ENCODE results near the gene KRI1.

GRCh38 chr19:10518444-10519361 is 47.1 kb downstream of the KRI1 start:
- TF ChIP-seq MAX (IDR thresholded peaks at IDR 0.05; ENCODE audit: low read depth), result no peak
- TF ChIP-seq CTCF (IDR thresholded peaks at IDR 0.05), result no peak
- no peak for TF ChIP-seq PBX3 (IDR thresholded peaks at IDR 0.05)
- no peak for TF ChIP-seq RAD21 (IDR thresholded peaks at IDR 0.05; ENCODE audit: low read length)
- TF ChIP-seq POLR2AphosphoS5 (IDR thresholded peaks at IDR 0.05; ENCODE audit: low read depth, low read length), result no peak
- TF ChIP-seq ZBTB33 (IDR thresholded peaks at IDR 0.05; ENCODE audit: borderline replicate concordance, low read depth), result no peak
- no peak for TF ChIP-seq EP300 (IDR thresholded peaks at IDR 0.05; ENCODE audit: borderline replicate concordance in 1 of 2, low read depth in 1 of 2, low read length in 1 of 2)
- TF ChIP-seq FOXM1 (IDR thresholded peaks at IDR 0.05; ENCODE audit: low read depth), result no peak
- TF ChIP-seq ELF1 (IDR thresholded peaks at IDR 0.05), result no peak
- TF ChIP-seq YY1 (IDR thresholded peaks at IDR 0.05; ENCODE audit: low read depth), result no peak
- TF ChIP-seq GABPA (IDR thresholded peaks at IDR 0.05; ENCODE audit: low read depth), result no peak
- TF ChIP-seq RXRA (IDR thresholded peaks at IDR 0.05; ENCODE audit: borderline replicate concordance, low read depth), result no peak

Measured in SK-N-SH (cell line).